HCT116 (cell line): Measurements from ENCODE around the gene VLDLR. TPM values are rescaled to one million over a fixed set of nuclear protein-coding genes. Genes with fewer than 3 reads are reported as not detected.

Experiments
- ATAC-seq: fragments of 200-7000 bp; cut with Tn5 transposase; 2 replicates; pipeline ENCODE4 v1.9.1; 2020; ENCODE audit warnings: mild to moderate bottlenecking, moderate library complexity
- BruUV-seq: library from RNA; stranded (reverse); fragments of 400-500 nt; replicated peaks from 2 replicates; lab custom pipeline; 2021; lab: Mats Ljungman, UMichigan
- CTCF ChIA-PET: fragments of 300-600 bp; sonication (Branson Sonifier 250); formaldehyde crosslinking; loops from one replicate; lab custom pipeline; 2021; ENCODE audit warnings: antibody characterized with exemption; lab: Charles Lee
- POLR2A ChIA-PET: fragments of 300-600, 350-600 bp; sonication (Branson Sonifier 250); formaldehyde crosslinking; loops from one replicate; lab custom pipeline; 2021; ENCODE audit warnings: antibody characterized with exemption; lab: Charles Lee
- RAD21 ChIA-PET, 2 experiments: fragments of 300-600 bp; sonication (Branson Sonifier 250); formaldehyde crosslinking; loops; one replicate each; lab custom pipeline; 2023; ENCODE audit warnings: low total read pairs in 2 of 2; ENCODE audit not compliant: uncharacterized antibody in 2 of 2, unreplicated experiment in 2 of 2, low non-redundant PET in 1 of 2; lab: Charles Lee
- DNase-seq: peaks from one replicate; pipeline ENCODE4 v3.0.0-alpha.2; 2010; ENCODE audit warnings: low read depth, low spot score
- H2AFZ ChIP-seq: fragments of 200-600 bp; shearing (Covaris generic), sonication (generic); 2 replicates; pipeline ENCODE4 v1.6.1; 2017; ENCODE audit warnings: low read depth, mixed run types, mixed read lengths, antibody characterized with exemption, low read length; ENCODE audit not compliant: poor library complexity, severe bottlenecking
- H3K27ac ChIP-seq: 2 replicates; pipeline ENCODE4 v1.5.1; 2012; ENCODE audit warnings: low read depth, low read length
- H3K27me3 ChIP-seq: fragments of 200-600 bp; sonication (generic); 2 replicates; pipeline ENCODE4 v1.6.1; 2016; ENCODE audit warnings: mixed run types, low read length, mixed read lengths; ENCODE audit not compliant: insufficient read depth
- H3K36me3 ChIP-seq, 2 experiments: fragments of 200-500 bp in 1 of 2; fragments of 200-600 bp in 1 of 2; sonication (Bioruptor generic) in 1 of 2; sonication (generic) in 1 of 2; 2 replicates each; pipeline versions ENCODE4 v1.5.1 to v1.6.1; 2014 to 2016; ENCODE audit warnings: low read length in 2 of 2, inconsistent platforms in 1 of 2, mixed read lengths in 1 of 2, mixed run types in 1 of 2; ENCODE audit not compliant: insufficient read depth in 2 of 2, control insufficient read depth in 1 of 2
- H3K4me1 ChIP-seq, 2 experiments: fragments of 200-600 bp in 1 of 2; sonication (generic) in 1 of 2; 2 replicates each; pipeline versions ENCODE4 v1.5.1 to v1.6.1; 2012 to 2017; ENCODE audit warnings: low read length in 2 of 2, inconsistent platforms in 1 of 2, mild to moderate bottlenecking in 1 of 2, mixed read lengths in 1 of 2, mixed run types in 1 of 2, moderate library complexity in 1 of 2; ENCODE audit not compliant: insufficient read depth in 2 of 2, control insufficient read depth in 1 of 2
- H3K4me2 ChIP-seq: fragments of 200-600 bp; sonication (generic); 2 replicates; pipeline ENCODE4 v1.6.1; 2017; ENCODE audit warnings: mixed run types, low read length, mixed read lengths
- H3K4me3 ChIP-seq, 2 experiments: fragments of 200-600 bp in 1 of 2; sonication (generic) in 1 of 2; replicated peaks in 1 of 2; 2 replicates each; pipeline ENCODE4 v1.5.1; 2011 to 2016; ENCODE audit warnings: low read length in 2 of 2, control low read depth in 1 of 2, low read depth in 1 of 2, mild to moderate bottlenecking in 1 of 2, mixed read lengths in 1 of 2, mixed run types in 1 of 2
- H3K79me2 ChIP-seq: fragments of 200-600 bp; sonication (generic); 2 replicates; pipeline ENCODE4 v1.6.1; 2017; ENCODE audit warnings: mild to moderate bottlenecking, mixed run types, low read length, moderate library complexity, mixed read lengths; ENCODE audit not compliant: insufficient read depth
- H3K9ac ChIP-seq: fragments of 200-600 bp; sonication (generic); 2 replicates; pipeline ENCODE4 v1.6.1; 2016; ENCODE audit warnings: low read length, mixed read lengths
- H3K9me2 ChIP-seq: fragments of 200-600 bp; sonication (generic), shearing (Covaris generic); 2 replicates; pipeline ENCODE4 v1.6.1; 2017; ENCODE audit warnings: mixed run types, mild to moderate bottlenecking, moderate library complexity; ENCODE audit not compliant: insufficient read depth
- H3K9me3 ChIP-seq, 2 experiments: fragments of 200-500 bp in 1 of 2; fragments of 200-600 bp in 1 of 2; sonication (Bioruptor generic) in 1 of 2; sonication (generic) in 1 of 2; 2 replicates each; pipeline ENCODE4 v1.6.1; 2014 to 2017; ENCODE audit warnings: low read length in 2 of 2, mixed read lengths in 2 of 2, inconsistent platforms in 1 of 2, low read depth in 1 of 2, mild to moderate bottlenecking in 1 of 2, mixed run types in 1 of 2, moderate library complexity in 1 of 2; ENCODE audit not compliant: control insufficient read depth in 1 of 2, insufficient read depth in 1 of 2
- H4K20me1 ChIP-seq: fragments of 200-600 bp; sonication (generic), shearing (Covaris generic); 2 replicates; pipeline ENCODE4 v1.6.1; 2017; ENCODE audit warnings: mixed run types, mild to moderate bottlenecking, moderate library complexity; ENCODE audit not compliant: insufficient read depth
- CBX3 ChIP-seq: IDR thresholded peaks from 2 replicates; pipeline ENCODE4 v1.6.1; 2012; ENCODE audit warnings: low read depth
- EZH2 ChIP-seq: fragments of 200-600 bp; sonication (generic); IDR thresholded peaks from 2 replicates; pipeline ENCODE4 v1.6.1; 2017; ENCODE audit warnings: antibody characterized with exemption, mixed run types
- EZH2phosphoT487 ChIP-seq: fragments of 200-600 bp; IDR thresholded peaks from 2 replicates; pipeline ENCODE4 v1.6.1; 2018; ENCODE audit warnings: antibody characterized with exemption, borderline replicate concordance
- SIN3A ChIP-seq: IDR thresholded peaks from 2 replicates; pipeline ENCODE4 v1.6.1; 2012; ENCODE audit warnings: low read depth
- SP1 ChIP-seq: IDR thresholded peaks from 2 replicates; pipeline ENCODE4 v1.6.1; 2012; ENCODE audit warnings: low read depth
- SRF ChIP-seq: IDR thresholded peaks from 2 replicates; pipeline ENCODE4 v1.6.1; 2012; ENCODE audit warnings: low read depth
- ZFX ChIP-seq: fragments of 450-650 bp; IDR thresholded peaks from 2 replicates; pipeline ENCODE4 v1.6.1; 2017
- intact Hi-C: fragments of 100-400 bp; cut with micrococcal nuclease; formaldehyde crosslinking; loops from 2 replicates; pipeline ENCODE4 v1.10.0; 2022
- total RNA-seq: library from RNA; stranded (reverse); gene quantifications from one replicate; pipeline ENCODE4 v1.2.1, GENCODE V29; 2021; ENCODE audit not compliant: unreplicated experiment
- TF ChIP-seq, protein P1 (sequence below): IDR thresholded peaks from 2 replicates; pipeline ENCODE4 v1.6.1; 2011; ENCODE audit warnings: mild to moderate bottlenecking, low read length, moderate library complexity; ENCODE audit not compliant: insufficient replicate concordance; ENCODE audit errors: extremely low read depth

The VLDLR gene
- total RNA-seq, 1 experiment from 2014 or later, result 0.17 TPM

DNA sequence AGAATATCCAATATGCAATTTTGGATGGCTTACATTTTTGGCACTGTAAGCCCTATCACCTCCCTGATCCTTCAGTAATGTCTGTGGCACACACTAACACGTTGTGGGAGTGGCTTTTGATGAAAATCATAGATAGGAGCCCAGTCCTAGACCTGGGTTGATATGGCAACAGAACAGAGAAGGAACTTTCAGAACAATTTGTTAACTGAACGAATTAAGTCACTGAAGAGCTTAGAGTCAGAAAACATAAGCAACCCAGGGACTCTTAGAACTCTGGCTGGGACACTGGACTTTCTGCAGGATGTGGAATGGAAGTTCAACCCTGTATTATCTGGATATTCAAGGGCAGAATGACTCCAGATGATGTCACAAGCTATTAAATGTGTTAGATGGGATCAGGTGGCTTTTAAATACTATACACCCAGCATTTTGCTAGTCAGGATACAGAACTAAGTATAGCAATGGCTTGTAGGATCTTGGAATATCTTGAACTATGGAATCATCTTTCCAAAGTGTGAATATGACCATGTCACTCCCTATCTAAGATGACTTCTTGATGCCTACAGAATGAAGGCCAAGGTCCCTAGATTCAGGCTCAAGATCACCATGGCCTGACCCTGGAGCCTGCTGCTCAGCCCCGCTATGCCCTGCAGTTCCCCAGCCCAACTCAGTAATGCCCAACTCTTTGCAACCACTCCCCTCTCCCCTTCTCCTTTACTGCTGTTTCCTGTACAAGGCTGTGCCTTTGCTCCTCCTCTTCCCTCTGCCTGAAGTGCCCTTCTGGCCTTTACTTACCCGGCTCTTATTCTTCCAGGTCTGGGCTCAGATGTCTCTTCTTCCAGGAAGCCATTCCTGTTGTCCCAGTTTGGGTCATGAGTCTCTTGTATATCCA, 42.8 kb downstream of the VLDLR start:
- no peak overlapping the region for H3K4me2 ChIP-seq
- H3K27ac ChIP-seq, result no peak overlapping the region
- H3K4me1 ChIP-seq, result no peaks in the 10 kb centered on the region
- H3K9ac ChIP-seq, result no peak overlapping the region
- BruUV-seq, result no TSS peak
- H3K4me3 ChIP-seq, result no peak overlapping the region
- POLR2A ChIA-PET, result no interaction called here
- H3K79me2 ChIP-seq, result no peaks in the 10 kb centered on the region
- no peaks in the 10 kb centered on the region for H3K9me3 ChIP-seq
- DNase-seq, result no peak
- H4K20me1 ChIP-seq, result no peaks in the 10 kb centered on the region
- H3K9me2 ChIP-seq, result no peaks in the 10 kb centered on the region
- CTCF ChIA-PET, result no interaction called here
- no peak overlapping the region for H2AFZ ChIP-seq
- TF ChIP-seq EZH2phosphoT487 (no peak), EZH2 (no peak), SIN3A (no peak), CBX3 (no peak), SRF (no peak), SP1 (no peak), ZFX (no peak)
- TF ChIP-seq, protein P1, sequence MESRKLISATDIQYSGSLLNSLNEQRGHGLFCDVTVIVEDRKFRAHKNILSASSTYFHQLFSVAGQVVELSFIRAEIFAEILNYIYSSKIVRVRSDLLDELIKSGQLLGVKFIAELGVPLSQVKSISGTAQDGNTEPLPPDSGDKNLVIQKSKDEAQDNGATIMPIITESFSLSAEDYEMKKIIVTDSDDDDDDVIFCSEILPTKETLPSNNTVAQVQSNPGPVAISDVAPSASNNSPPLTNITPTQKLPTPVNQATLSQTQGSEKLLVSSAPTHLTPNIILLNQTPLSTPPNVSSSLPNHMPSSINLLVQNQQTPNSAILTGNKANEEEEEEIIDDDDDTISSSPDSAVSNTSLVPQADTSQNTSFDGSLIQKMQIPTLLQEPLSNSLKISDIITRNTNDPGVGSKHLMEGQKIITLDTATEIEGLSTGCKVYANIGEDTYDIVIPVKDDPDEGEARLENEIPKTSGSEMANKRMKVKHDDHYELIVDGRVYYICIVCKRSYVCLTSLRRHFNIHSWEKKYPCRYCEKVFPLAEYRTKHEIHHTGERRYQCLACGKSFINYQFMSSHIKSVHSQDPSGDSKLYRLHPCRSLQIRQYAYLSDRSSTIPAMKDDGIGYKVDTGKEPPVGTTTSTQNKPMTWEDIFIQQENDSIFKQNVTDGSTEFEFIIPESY, result no peak
- RAD21 ChIA-PET, result no interaction called here
- intact Hi-C loops, result no loop called here
- no peaks in the 10 kb centered on the region for H3K27me3 ChIP-seq
- H3K36me3 ChIP-seq, result no peaks in the 10 kb centered on the region
- no peak for ATAC-seq
